ENCODE measurements around the gene FAM200C.
"Not testable (repeated sequence)": the region's sequence is repeated elsewhere in the genome, so short reads cannot be mapped to it uniquely, and the experiment has no call there.

The FAM200C gene

DNA sequence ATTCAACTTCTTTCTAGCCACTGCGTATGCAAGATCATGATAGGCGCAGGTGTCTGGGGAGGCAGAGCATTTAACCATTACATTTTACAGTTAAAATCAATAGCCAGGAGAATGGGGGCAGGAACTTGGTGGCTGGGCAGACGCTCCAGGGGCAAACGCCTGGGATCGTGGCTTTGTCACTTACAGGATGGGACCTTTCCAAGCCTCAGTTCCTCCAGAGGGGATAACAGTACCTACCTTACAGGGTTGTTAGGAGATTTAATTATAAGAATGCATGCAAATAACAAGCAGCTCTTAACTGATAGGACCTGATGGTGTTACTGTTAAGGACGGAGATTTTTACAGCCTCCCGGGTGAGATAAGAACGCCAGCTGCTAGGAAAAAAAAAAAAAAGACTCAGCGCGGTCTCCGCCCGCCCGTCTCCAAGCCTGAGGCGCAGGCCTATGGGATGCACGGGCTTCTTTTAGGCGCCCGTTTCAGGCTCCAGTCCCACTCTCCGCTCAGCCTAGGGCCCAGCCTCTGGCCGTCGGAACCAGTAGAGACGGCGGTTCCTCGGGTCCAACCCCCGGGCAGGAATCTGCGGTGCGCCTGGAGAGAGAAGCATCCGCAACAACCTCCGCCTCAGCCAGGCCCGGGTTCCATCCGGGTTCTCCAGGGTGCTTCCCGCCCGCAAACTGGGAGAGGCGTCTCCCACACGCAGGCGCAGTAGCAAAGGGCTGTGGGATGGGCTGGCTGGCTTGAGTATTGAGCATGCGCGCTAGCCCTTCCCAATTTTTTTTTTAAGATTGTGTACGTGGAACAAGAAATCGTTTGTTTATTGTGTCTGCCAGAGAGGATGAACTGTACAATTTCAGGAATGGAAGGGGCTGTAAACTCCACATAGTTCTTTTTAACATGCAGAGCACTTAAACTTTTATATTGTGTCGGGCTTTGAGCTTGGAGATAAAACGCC lies at the start of gene FAM200C:
TSS of gene FAM200C (minus strand) at position 653 of the 952 bp plus-strand sequence. CDS start 4,564 bp downstream, outside the sequence.
- DNase-seq, result peak; percentile 84

DNA sequence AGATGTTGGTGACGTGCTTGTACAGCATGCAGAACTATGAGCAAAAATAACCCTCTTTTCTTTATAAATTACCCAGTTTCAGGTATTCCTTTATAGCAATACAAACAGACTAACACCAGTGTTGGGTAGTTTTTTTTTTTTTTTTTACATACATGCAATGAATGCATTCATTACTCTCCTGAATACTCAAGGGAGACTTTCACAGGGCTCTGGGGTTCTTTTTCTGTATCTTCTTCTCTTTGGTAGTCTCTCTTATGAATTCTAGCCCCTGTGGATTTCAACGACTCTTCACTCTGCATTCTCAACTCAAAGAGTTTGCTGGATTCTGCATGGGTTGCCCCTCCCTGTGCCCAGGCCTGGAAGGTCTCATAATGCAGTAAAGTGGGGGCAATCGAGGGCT lies 49.6 kb upstream of the FAM200C start:
- DNase-seq, result no peak

DNA sequence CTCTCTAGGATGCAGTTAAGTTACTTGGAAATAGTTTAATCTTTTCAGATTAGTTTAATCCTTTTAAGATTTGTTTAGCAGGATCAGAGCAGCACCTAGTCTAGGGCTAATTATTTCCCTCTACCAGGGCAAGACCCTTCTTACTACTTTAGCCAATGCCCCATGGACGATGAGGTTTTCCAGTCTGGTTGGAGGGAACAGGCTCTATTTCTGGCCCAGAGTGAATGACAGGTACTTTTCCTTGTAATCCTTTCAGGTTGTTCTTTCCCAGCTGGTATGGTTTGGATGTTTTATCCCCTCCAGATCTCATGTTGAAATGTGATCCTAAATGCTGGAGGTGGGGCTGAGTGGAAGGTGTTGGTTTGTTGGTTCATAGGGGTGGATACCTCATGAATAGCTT lies 49.0 kb upstream of the FAM200C start:
- DNase-seq, result no peak

DNA sequence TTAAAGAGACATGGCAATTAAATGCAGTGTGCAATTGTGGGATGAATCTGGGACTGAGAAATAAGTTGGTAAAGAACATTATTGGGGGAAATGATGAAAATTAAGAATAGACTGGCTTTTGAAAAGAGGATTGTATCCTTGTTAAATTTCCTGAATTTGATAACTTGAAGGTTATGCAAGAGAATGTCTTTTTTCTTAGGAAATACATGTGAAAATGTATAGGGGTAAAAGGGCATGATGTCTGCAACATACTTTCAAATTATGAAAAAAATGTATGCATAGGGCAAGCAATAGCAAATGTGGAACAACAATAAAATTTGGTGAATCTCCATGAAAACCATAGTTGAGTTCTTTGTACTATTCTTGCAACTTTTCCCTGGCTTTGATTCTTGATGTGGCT lies 45.9 kb upstream of the FAM200C start:
- no peak for DNase-seq

DNA sequence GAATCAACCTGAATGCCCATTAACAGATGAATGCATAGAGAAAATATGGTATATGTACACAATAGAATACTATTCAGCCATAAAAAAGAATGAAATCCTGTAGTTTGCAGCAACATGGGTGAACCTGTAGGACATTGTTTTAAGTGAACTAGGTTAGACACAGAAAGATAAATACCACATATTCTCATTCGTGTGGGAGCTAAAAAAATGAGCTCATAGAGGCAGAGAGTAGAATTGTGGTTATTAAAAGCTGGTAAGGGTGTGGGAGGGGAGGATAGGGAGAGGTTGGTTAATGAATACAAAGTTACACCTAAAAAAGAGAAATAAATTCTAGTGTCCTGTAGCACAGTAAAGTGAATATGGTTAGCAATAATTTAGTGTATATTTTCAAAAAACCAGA lies 45.3 kb upstream of the FAM200C start:
- no peak for DNase-seq

DNA sequence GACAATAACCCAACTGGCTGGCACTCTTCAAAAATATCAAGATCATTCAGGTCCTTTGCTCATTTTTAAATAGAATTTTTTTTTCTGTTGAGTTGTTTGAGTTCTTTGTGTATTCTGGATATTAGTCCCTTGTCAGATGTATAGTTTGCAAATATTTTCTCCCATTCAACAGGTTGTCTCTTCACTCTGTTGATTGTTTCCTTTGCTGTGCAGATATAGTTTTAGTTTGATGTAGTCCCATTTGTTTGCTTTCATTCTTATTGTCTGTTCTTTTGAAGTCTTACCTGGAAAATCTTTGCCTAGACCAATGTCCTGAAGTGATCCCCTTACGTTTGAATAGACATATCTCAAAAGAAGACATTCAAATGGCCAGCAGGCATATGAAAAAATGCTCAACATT lies 44.6 kb upstream of the FAM200C start:
- no peak for DNase-seq

DNA sequence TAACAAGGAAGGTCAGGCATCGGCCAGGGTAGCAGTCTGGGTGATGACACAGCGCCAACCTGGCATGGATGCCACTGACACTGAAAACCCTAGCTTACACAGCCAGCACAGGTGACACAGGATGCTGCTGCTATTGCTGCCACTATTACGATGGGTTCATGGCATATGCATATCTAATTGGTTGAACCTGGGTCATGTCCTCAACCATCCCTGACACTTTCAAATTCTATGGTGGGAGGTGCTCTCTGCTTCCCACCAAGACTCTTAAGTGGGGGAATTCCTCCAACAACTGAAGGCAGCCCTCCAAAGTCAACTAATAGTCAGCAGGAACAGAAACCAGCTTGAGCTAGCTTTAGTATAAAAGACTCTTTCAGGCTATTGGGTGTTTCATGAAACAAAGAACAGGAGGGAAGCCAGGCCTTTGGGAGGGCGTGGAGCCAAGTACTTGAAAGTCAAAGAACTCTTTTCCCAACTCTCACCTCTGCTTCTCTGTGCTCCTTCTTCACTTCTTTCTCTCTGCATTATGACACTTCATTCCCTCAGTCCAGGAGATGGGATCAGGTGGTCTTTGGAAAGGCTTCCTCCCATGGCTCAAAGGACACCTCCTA lies 43.1 kb upstream of the FAM200C start:
- DNase-seq, result no peak

DNA sequence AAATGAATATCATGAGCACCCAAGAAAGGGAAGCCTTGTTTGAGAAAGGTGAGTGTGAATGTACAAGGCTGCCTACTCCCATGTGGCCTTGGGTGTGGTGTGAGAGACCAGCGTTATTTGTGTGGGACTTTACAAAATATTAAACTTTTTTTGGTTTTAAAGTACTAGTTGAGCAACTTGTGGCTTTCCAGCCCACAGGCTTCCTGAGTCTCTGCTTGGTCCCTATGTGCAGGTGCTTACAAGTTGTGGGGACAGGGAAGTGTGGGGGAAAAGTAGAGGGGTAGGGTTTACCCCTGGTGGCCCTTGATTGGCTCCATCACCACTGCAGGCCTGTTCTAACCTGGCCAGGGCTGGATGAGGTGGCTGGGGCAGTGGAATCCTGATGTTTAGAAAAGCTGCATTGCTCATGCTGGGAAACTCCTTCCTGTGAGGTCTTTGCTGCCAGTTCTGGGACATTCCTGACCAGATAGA lies 41.5 kb upstream of the FAM200C start:
- DNase-seq, result no peak

DNA sequence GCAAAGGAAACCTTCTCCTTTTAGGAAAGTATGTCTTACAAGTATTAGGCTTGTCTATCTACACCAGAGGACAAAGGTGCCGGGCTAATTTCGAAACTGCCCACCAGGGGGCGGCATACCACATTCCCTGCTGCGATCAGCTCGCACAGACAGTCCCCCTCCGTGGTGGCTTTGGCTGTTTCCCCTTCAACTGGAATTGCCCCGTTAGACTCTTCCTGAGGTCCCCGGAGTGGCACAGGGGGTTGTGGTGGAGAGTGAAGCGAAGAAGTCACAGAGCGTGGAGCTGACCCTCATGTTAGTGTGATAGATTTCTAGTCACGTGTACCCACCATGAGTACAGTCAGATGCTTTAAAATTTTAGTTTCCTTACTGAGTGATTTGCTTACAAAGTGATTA lies 39.3 kb upstream of the FAM200C start:
- peak; percentile 33 for DNase-seq

DNA sequence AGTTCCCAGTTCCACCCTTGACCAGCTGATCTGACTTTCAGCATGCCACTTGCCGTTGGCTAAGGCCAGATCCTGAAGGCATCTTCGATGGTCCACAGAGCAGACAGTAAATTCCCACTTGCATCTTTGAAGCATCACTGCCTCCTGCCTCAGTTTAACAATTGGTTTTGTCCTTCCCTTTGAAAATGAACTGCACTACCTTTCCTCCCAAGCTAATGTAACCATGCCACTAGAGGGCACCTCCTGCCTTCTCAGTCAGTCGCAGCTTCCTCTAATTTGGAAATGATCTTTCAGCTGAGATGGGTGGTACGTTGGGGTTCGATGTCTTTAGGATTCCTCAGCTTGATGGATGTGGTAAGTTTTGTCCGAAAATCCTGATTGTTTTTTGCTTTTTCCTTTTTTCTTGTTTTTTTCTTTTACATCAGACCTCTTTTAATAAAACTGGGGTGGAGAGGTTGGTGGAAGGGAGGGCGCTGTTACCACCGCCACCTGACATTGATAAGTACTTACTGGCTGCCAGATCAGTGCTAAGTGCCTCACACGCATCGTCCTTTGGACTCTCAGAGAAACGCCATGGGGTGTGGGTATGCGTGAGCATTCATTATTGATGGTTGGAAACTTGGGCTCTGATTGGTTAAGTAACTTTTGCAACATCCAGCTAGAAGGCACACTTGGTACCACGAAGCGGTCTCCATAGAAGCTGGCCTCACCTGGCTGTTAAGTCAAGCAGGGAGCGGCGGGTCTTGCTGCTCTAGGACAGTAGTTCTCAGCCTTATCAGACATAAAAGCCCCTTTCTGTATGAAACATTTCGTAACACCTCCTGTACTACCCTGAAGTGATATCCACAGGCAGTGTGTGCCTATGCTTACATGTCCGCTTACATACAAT lies 38.7 kb upstream of the FAM200C start:
- peak; percentile 65 for DNase-seq

DNA sequence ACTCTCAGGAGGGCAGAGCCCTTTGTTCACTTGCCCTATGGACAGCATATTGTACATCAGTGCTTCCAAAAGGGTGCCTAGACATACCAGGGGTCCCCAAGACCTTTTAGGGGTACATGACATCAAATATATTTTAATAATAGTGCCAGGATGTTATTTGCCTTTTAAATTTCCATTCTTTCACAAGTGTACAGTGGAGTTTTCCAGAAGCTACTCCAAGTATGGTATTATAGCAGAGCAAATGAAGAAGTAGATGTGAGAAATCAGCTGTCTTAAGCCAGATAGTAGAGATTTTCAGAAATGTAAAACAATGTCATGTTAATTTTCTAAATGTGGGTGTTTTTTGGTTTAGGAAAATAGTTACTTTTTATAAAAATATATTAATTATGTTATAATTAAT lies 37.4 kb upstream of the FAM200C start:
- DNase-seq, result no peak

DNA sequence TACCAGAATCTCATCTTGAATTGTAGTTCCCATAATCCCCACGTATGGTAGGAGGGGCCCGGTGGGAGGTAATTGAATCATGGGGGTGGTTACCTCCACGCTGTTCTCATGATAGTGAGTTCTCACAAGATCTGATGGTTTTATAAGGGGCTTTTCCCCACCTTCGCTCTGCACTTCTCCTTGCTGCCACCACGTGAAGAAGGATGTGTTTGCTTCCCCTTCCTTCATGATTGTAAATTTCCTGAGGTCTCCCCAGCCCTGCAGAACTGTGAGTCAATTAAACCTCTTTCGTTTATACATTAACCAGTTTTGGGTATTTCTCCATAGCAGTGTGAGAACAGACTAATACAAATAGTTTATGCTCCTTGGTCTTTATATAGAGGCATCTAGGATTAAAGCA lies 36.8 kb upstream of the FAM200C start:
- DNase-seq, result not testable (repeated sequence)

DNA sequence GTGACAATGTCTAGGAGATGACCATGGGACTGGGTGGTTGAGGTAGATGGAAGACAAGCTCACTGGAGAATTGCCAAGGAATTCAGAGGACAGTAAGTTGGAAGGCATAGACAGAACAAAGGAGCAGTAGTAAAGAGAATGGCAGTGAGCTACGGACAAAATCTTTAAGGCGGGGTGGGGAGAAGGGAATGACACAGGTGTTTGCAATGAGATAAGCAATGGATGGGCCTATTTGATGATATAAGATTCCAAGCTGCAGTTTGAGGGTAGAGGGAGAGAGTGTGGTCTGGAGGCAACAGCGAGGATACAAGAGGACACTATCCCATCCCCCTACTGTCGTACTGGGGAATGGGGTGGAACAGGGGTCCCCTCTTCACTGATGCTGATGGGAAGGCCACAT lies 36.2 kb upstream of the FAM200C start:
- no peak for DNase-seq

DNA sequence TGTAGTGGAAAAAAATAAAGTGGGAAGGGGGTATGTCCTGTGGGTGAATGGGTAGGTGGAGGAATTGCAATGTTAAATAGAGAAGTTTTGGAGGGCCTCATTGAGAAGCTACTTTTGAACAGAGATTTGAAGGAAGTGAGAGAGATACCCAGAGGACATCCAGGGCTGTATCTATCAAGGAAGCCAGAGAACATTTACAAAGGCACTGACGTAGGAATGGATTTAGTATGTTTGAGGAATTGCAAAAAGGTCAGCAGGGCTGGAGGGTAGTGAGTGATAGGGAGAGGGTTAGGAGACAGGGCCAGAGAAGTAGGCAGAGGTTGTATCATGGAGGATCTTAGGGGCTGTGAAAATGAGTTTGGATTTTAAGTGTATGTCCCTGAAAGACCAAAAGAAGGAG lies 35.7 kb upstream of the FAM200C start:
- no peak for DNase-seq

DNA sequence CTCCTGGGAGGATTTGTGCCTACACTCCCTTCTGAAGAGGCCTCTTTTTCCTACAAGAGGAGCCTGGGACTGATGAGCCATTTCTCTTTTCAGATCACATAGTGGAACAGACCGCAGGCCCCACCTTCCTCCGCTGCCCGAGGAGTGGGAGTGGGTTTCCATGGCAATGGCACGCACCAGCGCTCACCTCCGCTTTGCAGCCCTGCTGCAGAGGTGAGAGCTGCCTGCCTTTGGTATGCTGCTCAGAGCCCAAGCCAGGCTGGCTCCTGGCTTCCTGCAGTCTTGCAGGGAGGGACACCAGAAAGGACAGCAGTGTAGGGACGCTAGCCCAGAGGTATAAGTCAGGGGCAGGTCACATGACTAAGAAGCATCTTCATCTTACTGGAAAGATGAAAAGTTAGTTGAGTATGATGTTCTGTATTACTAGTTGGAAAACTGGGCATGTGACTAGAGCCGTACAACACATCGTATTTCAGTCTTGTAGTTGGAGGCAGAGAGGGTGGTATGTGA lies 34.2 kb upstream of the FAM200C start:
- DNase-seq, result peak; percentile 82

DNA sequence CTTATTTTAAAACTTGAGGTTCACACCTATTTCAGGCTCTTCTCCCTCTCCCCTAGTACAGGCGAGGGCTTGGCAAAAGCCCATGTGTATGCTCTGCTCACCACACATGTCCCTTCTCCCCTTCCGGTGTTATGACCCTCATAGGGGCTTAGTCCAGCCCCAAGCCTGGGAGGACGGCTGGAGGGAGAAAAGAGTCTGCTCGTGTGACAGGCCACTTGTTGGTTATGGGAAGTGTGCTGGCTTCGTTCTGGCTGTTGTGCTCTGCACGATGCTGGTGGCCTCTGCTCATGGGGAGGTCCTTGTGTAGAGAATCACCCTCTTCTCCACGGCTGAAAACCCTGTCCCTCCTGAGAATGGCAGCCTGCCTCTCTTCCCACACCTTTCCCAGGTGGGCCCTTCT lies 32.9 kb upstream of the FAM200C start:
- DNase-seq, result no peak

DNA sequence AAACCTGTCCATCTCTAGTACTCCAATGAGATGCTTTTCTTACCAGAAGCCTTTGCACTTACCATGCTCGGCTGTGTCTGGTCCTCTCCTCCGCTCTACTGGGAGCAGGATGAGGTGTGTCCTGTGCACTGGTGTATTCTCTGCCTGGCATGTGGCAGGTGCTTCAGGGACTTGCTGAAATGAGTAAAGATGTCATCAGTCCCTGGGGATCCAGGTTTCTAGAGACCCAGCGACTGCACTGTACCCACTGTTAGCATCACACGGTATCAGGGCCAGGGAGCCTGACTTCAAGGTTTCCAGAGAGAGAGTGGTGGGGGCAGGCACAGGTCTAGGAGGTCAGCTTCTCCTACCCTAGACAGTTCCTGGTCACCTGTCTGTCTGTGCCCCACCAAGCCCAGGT lies 32.3 kb upstream of the FAM200C start:
- no peak for DNase-seq

DNA sequence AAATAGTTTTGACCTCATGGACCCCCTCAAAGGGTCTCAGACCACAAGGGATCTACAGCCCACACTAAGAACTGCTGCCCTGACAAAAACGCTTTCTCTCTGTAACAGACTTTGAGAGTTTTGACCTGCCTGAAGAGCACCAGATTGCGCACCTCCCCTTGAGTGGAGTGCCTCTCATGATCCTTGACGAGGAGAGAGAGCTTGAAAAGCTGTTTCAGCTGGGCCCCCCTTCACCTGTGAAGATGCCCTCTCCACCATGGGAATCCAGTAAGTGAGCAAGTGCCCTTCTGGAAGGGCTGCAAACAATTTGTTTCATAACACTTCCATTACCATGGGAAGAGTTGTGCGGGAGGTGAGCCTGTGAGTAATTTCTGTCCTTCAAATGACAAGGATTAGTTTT lies 27.8 kb upstream of the FAM200C start:
- no peak for DNase-seq

DNA sequence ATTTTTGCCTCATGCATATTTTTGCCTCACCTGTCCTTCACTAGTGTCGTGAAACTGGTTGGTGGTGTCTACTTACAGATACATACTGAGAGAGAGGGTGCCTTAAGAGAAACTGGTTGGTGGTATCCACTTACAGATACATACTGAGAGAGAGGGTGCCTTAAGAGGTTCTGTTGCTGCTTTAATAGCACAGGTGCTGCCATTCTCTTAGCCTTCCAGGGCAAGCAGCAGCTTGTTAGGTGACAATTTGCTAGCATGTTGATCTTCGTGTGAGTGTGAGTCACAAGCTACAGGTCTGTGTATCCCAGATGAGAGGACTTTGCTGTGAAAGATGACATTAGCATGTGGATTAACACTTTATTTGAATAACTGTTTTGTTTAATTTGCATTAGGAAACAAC lies 23.2 kb upstream of the FAM200C start:
- peak; percentile 81 for DNase-seq

DNA sequence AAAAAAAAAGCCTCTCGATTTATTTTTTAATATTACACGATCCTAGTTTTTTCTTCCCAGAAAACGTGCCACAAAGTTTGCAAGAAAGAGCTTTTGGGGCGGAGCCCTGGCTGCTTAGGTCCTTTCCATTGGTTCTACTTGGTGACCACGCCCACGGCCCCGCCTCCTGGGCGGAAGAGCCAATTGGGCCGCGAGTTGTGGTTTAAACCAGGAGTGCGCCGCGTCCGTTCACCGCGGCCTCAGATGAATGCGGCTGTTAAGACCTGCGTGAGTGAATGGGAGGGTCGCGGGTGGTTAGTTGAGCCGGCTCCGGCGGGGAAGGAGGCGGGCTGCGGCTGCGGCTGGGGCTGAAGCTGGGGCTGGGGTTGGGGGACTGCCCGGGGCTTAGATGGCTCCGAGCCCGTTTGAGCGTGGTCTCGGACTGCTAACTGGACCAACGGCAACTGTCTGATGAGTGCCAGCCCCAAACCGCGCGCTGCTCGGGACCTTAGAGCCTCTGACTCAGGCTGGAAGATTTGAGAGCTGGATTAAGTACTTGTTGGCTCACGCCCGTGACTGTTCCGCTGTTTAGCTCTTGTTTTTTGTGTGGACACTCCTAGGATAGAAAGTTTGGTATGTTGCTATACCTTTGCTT lies 21.9 kb upstream of the FAM200C start, which contains the start of gene PTTG1:
TSS of gene PTTG1 (plus strand) at position 231 of the 634 bp plus-strand sequence. CDS start 458 bp downstream, outside the sequence.
- peak; percentile 76 for DNase-seq

DNA sequence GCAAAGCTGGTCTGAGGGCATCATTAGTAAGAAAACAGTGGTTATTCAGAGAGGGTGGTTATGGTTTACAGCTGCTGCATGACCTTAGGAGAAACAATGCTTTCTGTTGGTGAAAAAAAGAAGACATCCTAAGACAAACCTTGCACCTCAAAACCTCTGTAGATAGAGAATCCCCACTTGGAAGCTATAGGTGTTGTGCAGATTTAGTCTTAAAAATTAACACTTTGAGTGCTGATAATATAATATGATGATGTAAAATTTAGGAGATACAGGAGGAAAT lies 20.4 kb upstream of the FAM200C start:
- no peak for DNase-seq

DNA sequence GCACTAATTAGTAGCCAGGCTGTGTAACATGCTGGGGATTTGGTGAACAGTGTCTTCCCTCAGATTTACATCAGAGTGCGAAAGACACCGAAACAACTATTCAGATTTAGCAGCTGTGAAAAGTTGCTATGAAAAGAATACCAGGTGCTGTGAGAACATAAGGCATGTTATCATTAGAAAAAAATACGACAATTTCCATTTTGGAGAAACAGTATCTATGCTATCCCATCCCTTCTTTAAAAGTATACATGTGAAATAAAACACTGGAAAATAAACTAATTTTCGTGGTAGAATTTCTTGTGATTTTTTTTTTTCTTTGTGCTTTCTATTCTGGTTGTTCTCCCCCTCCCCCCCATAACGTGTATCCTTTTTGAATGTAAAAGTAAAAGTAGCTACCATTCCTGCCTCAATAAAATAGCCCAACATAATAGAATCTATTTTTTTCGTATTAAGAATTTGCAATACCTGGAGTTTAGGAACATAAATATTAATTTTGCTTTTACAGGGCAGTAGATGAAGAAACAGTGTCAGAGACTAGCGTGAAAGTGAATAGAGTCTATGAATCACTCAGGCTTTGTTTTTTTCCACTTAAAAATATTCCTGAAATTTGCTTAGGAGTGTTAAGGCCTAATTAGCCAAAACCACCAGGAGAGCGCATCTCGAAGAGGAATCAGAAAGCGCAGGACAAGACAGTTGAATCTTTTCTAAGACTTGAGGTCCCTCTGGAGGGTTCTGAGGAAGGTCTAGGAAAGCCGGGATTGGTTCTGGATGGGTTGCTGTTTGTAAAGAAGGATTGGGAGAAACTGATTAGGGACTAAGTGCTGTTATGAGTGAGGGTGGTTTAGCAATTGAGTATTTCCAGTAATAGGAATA lies 19.8 kb upstream of the FAM200C start:
- no peak for DNase-seq
